ENCODE results near the gene VAPA.

DNA sequence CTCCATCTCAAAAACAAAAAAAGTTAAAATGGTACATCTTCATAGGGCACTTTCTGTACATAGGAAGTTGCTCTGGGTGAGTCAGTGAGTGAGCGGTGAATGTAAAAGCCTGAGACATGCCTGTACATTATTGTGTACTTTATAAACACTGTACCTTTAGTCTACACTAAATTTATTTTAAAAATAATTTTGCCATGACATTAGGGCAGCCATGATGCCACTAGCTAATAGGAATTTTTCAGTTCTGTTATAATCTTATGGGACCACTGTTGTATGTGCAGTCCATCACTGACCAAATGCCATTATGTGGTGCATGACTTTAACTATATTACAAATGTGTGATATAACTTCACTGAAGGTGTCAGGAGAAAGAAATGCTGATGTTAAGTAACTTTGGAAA lies 39.1 kb upstream of the VAPA start:
- TF ChIP-seq CTCF (IDR thresholded peaks at IDR 0.05; ENCODE audit: low read length), result no peak
- no peak for TF ChIP-seq EZH2 (IDR thresholded peaks at IDR 0.05; ENCODE audit: borderline replicate concordance, low read length)

Data from OCI-LY1 (cell line).